Measurements from ENCODE around the gene LHFPL6. TPM values are rescaled to one million over a fixed set of nuclear protein-coding genes. Genes with fewer than 3 reads are reported as not detected.
A peak's percentile ranks its signal among the peaks of the same experiment; 100 is the strongest.

The LHFPL6 gene
- polyA plus RNA-seq, 3 donors = 0.14 to 0.59 (median 0.46) TPM

- no peak for TF ChIP-seq CTCF (IDR thresholded peaks at IDR 0.05)
- Histone ChIP-seq H3K27me3 (ENCODE audit: control insufficient read depth in 2 of 2, insufficient read depth in 2 of 2, low read length in 2 of 2) (no peaks in the 10 kb centered on the region), H3K36me3 (replicated peaks in 1 of 2; ENCODE audit: control insufficient read depth in 1 of 2, insufficient read depth in 2 of 2, low read length in 2 of 2) (no peaks in the 10 kb centered on the region), H4K20me1 (ENCODE audit: insufficient read depth, low read length) (no peaks in the 10 kb centered on the region), H3K9ac (ENCODE audit: insufficient read depth, low read length, poor library complexity, severe bottlenecking) (no peak overlapping the region), H2AFZ (ENCODE audit: insufficient read depth, low read depth, low read length, poor library complexity, severe bottlenecking) (no peak overlapping the region), H3K9me3 (replicated peaks in 1 of 2; ENCODE audit: control insufficient read depth in 1 of 2, insufficient read depth in 1 of 2, low read length in 2 of 2) (no peaks in the 10 kb centered on the region), H3K4me3 (replicated peaks in 1 of 3; ENCODE audit: low read depth in 2 of 3, low read length in 3 of 3) (no peak overlapping the region), H3K79me2 (ENCODE audit: insufficient read depth, low read length) (no peaks in the 10 kb centered on the region), H3K27ac (ENCODE audit: low read depth in 1 of 2, low read length in 2 of 2) (no peak overlapping the region), H3K4me1 (ENCODE audit: control insufficient read depth in 1 of 2, insufficient read depth in 2 of 2, low read length in 2 of 2) (peaks cover 0 to 4% of the 10 kb centered on the region in 2 donors), H3K4me2 (replicated peaks; ENCODE audit: extremely low read depth, low read length, poor library complexity, severe bottlenecking) (no peak overlapping the region)
- no peak for DNase-seq
- peak overlapping the region in 1 of 7 donors; percentile 40 for H3K27ac Mint-ChIP-seq
- intact Hi-C loops (cut with micrococcal nuclease) = no loop called here
- WGBS (ENCODE audit: insufficient coverage) = no CpG with 5 or more reads among the region's 5 CpGs
- no peaks in the 10 kb centered on the region for H3K27me3 Mint-ChIP-seq (ENCODE audit: low read depth in 3 of 3)
- no peak overlapping the region for H3K4me3 Mint-ChIP-seq
- no peaks in the 10 kb centered on the region for H3K36me3 Mint-ChIP-seq
- peaks cover 0 to 4% (median 2%) of the 10 kb centered on the region in 7 donors for H3K9me3 Mint-ChIP-seq
- H3K4me1 Mint-ChIP-seq = peaks cover 17% of the 10 kb centered on the region
These were observed 180.0 kb downstream of the LHFPL6 start for GRCh38 chr13:39422845-39423565.

- DNase-seq = no peak
- no peak overlapping the region for H3K9ac ChIP-seq (ENCODE audit: insufficient read depth, low read length, poor library complexity, severe bottlenecking)
- H3K27ac Mint-ChIP-seq = no peak overlapping the region
- H2AFZ ChIP-seq (ENCODE audit: insufficient read depth, low read depth, low read length, poor library complexity, severe bottlenecking) = no peak overlapping the region
- 95% methylated on average over 3 of the region's 4 CpGs for WGBS (ENCODE audit: insufficient coverage)
- peaks cover 17% of the 10 kb centered on the region for H3K4me1 Mint-ChIP-seq
- peaks cover 0 to 4% of the 10 kb centered on the region in 2 donors for H3K4me1 ChIP-seq (ENCODE audit: control insufficient read depth in 1 of 2, insufficient read depth in 2 of 2, low read length in 2 of 2)
- no peaks in the 10 kb centered on the region for H4K20me1 ChIP-seq (ENCODE audit: insufficient read depth, low read length)
- peaks cover 0 to 2% (median 0%) of the 10 kb centered on the region in 7 donors for H3K9me3 Mint-ChIP-seq
- H3K27me3 ChIP-seq (ENCODE audit: control insufficient read depth in 2 of 2, insufficient read depth in 2 of 2, low read length in 2 of 2) = no peaks in the 10 kb centered on the region
- H3K9me3 ChIP-seq (replicated peaks in 1 of 2; ENCODE audit: control insufficient read depth in 1 of 2, insufficient read depth in 1 of 2, low read length in 2 of 2) = no peaks in the 10 kb centered on the region
- no peaks in the 10 kb centered on the region for H3K79me2 ChIP-seq (ENCODE audit: insufficient read depth, low read length)
- intact Hi-C loops (cut with micrococcal nuclease) = loop anchor here in 1 of 2 donors (10.0 kb wide), 1 partner anchor 195 kb away; no protein-coding TSS in a partner anchor
- no peak overlapping the region for H3K4me2 ChIP-seq (replicated peaks; ENCODE audit: extremely low read depth, low read length, poor library complexity, severe bottlenecking)
- no peak for TF ChIP-seq CTCF (IDR thresholded peaks at IDR 0.05)
- H3K36me3 ChIP-seq (replicated peaks in 1 of 2; ENCODE audit: control insufficient read depth in 1 of 2, insufficient read depth in 2 of 2, low read length in 2 of 2) = no peaks in the 10 kb centered on the region
- no peak overlapping the region for H3K27ac ChIP-seq (ENCODE audit: low read depth in 1 of 2, low read length in 2 of 2)
- H3K4me3 Mint-ChIP-seq = no peak overlapping the region
- H3K4me3 ChIP-seq (replicated peaks in 1 of 3; ENCODE audit: low read depth in 2 of 3, low read length in 3 of 3) = no peak overlapping the region
- no peaks in the 10 kb centered on the region for H3K27me3 Mint-ChIP-seq (ENCODE audit: low read depth in 3 of 3)
- H3K36me3 Mint-ChIP-seq = no peaks in the 10 kb centered on the region
These were observed 183.1 kb downstream of the LHFPL6 start for GRCh38 chr13:39419876-39420275.

Measured in CD14-positive monocyte (primary cell).